Measurements from ENCODE around the gene RNASE4. TPM values are rescaled to one million over a fixed set of nuclear protein-coding genes. Genes with fewer than 3 reads are reported as not detected.

Gene RNASE4
- total RNA-seq, 1 donor from 2014 or later, result 1.7 TPM

DNA sequence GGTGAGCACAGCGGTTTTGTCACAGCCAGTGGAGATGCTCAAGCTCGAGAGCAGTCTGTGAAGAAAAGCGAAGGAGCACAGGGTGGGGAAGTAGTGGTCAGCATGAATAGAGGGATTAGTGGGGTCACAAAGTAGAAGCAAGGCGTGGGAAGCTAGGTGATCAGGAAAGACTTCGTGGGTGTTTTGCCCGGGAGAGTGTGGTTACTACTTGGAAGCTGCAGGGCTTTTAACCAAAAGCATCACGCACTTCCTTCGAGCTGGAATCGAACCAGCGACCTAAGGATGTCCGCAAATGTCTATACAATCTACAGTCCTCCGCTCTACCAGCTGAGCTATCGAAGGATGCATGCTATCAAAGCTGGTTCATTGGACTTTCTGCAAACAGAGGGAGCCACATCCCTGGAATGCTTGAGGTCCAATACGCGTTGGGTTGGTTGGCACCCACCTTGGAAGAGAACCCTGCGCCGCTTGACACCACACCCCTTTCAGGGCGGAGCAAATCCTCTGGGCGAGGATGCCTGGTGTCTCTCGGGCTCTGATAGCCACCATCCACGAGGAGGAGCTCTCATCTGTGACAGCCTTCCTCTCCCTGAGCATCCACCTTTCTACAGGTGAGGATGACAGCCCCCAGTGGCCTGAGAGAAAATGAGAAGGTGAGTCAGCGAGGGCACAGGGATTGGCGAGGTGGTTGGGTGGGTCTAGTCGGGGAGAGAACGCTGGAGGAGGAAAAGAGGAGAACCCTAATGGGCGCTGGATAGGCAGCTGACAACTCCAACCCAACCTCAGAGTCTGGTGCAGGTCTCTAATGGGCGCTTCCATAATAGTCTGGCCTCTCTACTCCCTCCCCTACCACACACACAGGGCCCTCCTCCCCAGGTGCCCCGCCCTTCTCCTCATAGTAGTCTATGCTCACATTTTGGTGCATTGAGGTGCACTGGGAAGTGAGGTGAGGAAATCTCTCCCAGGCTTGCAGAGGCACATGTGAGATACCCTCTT is 26.8 kb upstream of the RNASE4 start:
- Mint-ChIP-seq H3K4me1 (ENCODE audit: low read depth, unreplicated experiment) (no peaks in the 10 kb centered on the region), H3K27ac (ENCODE audit: unreplicated experiment) (no peak overlapping the region), H3K4me3 (ENCODE audit: unreplicated experiment) (no peak overlapping the region), H3K9me3 (ENCODE audit: unreplicated experiment) (peaks cover 18% of the 10 kb centered on the region), H3K27me3 (ENCODE audit: unreplicated experiment) (peaks cover 22% of the 10 kb centered on the region), H3K36me3 (ENCODE audit: unreplicated experiment) (peaks cover 7% of the 10 kb centered on the region)
- DNase-seq, result no peak
- TF ChIP-seq, protein P1, sequence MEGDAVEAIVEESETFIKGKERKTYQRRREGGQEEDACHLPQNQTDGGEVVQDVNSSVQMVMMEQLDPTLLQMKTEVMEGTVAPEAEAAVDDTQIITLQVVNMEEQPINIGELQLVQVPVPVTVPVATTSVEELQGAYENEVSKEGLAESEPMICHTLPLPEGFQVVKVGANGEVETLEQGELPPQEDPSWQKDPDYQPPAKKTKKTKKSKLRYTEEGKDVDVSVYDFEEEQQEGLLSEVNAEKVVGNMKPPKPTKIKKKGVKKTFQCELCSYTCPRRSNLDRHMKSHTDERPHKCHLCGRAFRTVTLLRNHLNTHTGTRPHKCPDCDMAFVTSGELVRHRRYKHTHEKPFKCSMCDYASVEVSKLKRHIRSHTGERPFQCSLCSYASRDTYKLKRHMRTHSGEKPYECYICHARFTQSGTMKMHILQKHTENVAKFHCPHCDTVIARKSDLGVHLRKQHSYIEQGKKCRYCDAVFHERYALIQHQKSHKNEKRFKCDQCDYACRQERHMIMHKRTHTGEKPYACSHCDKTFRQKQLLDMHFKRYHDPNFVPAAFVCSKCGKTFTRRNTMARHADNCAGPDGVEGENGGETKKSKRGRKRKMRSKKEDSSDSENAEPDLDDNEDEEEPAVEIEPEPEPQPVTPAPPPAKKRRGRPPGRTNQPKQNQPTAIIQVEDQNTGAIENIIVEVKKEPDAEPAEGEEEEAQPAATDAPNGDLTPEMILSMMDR (IDR thresholded peaks at IDR 0.05; ENCODE audit: partially characterized antibody, unreplicated experiment), result no peak

DNA sequence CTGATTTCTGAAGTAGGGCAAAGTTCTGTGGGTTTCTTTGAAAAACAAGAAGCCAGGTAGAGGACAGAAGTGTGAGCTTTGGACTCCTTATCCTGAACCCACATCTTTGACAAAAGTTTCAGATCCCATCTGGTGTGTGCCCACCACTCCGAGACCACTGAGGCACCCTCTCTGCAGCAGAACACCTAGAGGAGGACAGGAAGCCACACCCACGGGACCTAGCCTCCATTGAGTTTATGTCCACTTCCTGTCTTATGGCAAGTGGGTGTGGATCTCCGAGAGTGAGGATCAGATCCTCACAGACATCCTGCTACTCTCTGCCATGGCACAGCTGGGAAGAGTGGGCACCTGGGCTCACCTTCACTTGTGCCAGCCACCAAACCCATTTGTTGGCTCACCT is 26.1 kb upstream of the RNASE4 start:
- H3K27me3 Mint-ChIP-seq (ENCODE audit: unreplicated experiment), result peaks cover 25% of the 10 kb centered on the region
- H3K4me3 Mint-ChIP-seq (ENCODE audit: unreplicated experiment), result no peak overlapping the region
- no peak overlapping the region for H3K27ac Mint-ChIP-seq (ENCODE audit: unreplicated experiment)
- peaks cover 16% of the 10 kb centered on the region for H3K9me3 Mint-ChIP-seq (ENCODE audit: unreplicated experiment)
- no peaks in the 10 kb centered on the region for H3K4me1 Mint-ChIP-seq (ENCODE audit: low read depth, unreplicated experiment)
- TF ChIP-seq, protein P1 (IDR thresholded peaks at IDR 0.05; ENCODE audit: partially characterized antibody, unreplicated experiment), result no peak
- no peak for DNase-seq
- H3K36me3 Mint-ChIP-seq (ENCODE audit: unreplicated experiment), result peaks cover 7% of the 10 kb centered on the region

DNA sequence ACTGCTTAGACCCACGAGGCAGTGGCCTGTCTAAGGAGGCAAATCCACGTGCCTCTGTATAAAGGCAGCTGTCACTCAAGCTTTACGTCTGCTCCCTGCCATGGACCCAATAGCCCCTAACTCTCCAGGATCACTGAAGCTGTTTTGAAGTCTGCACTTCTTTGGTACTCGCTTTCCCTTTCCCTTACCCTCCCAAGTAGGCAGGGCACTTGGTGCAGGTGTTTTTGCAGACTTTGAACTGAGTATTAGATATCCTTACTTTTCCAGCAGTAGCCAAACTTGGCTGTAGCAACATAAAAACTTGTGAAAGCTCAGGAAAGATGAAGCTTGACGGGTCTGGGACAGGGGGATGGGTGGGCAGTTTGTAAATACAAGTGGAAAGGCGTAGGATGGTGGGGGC is 25.0 kb upstream of the RNASE4 start:
- H3K9me3 Mint-ChIP-seq (ENCODE audit: unreplicated experiment), result peaks cover 16% of the 10 kb centered on the region
- no peak for DNase-seq
- no peak overlapping the region for H3K4me3 Mint-ChIP-seq (ENCODE audit: unreplicated experiment)
- H3K36me3 Mint-ChIP-seq (ENCODE audit: unreplicated experiment), result peaks cover 7% of the 10 kb centered on the region
- H3K4me1 Mint-ChIP-seq (ENCODE audit: low read depth, unreplicated experiment), result no peaks in the 10 kb centered on the region
- no peak overlapping the region for H3K27ac Mint-ChIP-seq (ENCODE audit: unreplicated experiment)
- TF ChIP-seq, protein P1 (IDR thresholded peaks at IDR 0.05; ENCODE audit: partially characterized antibody, unreplicated experiment), result no peak
- H3K27me3 Mint-ChIP-seq (ENCODE audit: unreplicated experiment), result peaks cover 29% of the 10 kb centered on the region

DNA sequence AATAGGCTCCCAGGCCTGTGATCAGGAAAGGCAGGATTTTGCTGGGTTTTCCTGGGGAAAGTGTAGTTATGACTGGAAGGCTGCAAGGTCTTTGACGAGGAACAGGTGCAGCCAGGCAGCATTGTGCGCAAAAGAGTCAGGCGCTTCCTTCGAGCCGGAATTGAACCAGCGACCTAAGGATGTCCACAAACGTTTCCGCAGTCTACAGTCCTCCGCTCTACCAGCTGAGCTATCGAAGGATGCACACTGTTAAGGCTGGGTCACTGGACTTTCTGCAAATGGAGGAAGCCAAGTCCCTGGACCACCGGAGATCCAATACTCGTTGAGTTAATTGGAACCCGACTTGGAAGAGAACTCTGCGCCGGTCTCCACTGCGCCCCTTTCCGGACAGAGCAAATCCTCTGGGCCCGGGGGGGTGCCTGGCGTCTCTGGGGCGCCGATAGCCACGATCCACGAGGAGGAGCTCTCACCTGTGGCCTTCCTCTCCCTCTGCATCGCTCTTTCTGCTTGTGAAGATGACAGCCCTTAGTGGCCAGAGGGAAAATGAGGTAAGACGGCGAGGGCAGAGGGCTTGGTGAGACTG is 24.5 kb upstream of the RNASE4 start:
- Mint-ChIP-seq H3K4me1 (ENCODE audit: low read depth, unreplicated experiment) (no peaks in the 10 kb centered on the region), H3K27ac (ENCODE audit: unreplicated experiment) (no peak overlapping the region), H3K4me3 (ENCODE audit: unreplicated experiment) (no peak overlapping the region), H3K27me3 (ENCODE audit: unreplicated experiment) (peaks cover 29% of the 10 kb centered on the region), H3K36me3 (ENCODE audit: unreplicated experiment) (peaks cover 7% of the 10 kb centered on the region), H3K9me3 (ENCODE audit: unreplicated experiment) (peaks cover 16% of the 10 kb centered on the region)
- DNase-seq, result no peak
- TF ChIP-seq, protein P1 (IDR thresholded peaks at IDR 0.05; ENCODE audit: partially characterized antibody, unreplicated experiment), result no peak

DNA sequence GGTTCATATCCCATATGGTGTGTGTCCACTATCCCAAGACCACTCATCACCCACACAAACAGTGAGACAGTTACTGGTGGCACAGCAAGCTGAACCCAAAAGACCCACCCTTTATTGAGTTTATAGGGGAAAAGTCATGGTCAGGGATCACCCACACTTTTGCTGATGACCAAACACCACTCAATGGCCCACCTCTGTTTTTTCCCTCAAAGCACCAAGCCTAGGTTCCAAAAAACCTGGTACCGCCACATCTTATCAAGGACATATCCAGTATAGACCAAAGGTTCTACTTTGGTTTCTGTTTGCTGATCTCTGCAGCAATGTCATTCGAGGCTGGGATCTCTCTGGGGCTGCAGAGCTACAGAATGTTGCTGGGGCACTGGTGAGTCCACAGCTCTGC is 23.2 kb upstream of the RNASE4 start:
- no peak for DNase-seq
- no peaks in the 10 kb centered on the region for H3K4me1 Mint-ChIP-seq (ENCODE audit: low read depth, unreplicated experiment)
- peaks cover 7% of the 10 kb centered on the region for H3K36me3 Mint-ChIP-seq (ENCODE audit: unreplicated experiment)
- TF ChIP-seq, protein P1 (IDR thresholded peaks at IDR 0.05; ENCODE audit: partially characterized antibody, unreplicated experiment), result no peak
- H3K27me3 Mint-ChIP-seq (ENCODE audit: unreplicated experiment), result peaks cover 24% of the 10 kb centered on the region
- H3K4me3 Mint-ChIP-seq (ENCODE audit: unreplicated experiment), result no peak overlapping the region
- H3K27ac Mint-ChIP-seq (ENCODE audit: unreplicated experiment), result no peak overlapping the region
- H3K9me3 Mint-ChIP-seq (ENCODE audit: unreplicated experiment), result peaks cover 16% of the 10 kb centered on the region
